Upper lobe of left lung (tissue), 4 donors: ENCODE results near the gene TNS3.

Source experiments
- CTCF ChIP-seq, 6 experiments: fragments of 450-650 bp in 4 of 6; fragments of 200-600 bp in 2 of 6; sonication (generic) in 2 of 6; IDR thresholded peaks; one replicate each; pipeline ENCODE4 v1.5.1; 2016 to 2019; ENCODE audit warnings: antibody characterized with exemption in 6 of 6
- EP300 ChIP-seq, 4 donors: sonication (generic); formaldehyde crosslinking; IDR thresholded peaks; one replicate each; pipeline ENCODE4 v1.5.1; 2017; ENCODE audit warnings: antibody characterized with exemption in 4 of 4, control low read depth in 2 of 4
- POLR2A ChIP-seq, 4 donors: fragments of 450-650 bp; IDR thresholded peaks; one replicate each; pipeline ENCODE4 v1.5.1; 2016 to 2017; ENCODE audit warnings: antibody characterized with exemption in 4 of 4, mild to moderate bottlenecking in 2 of 4
- POLR2AphosphoS5 ChIP-seq, 2 donors: sonication (generic); formaldehyde crosslinking; IDR thresholded peaks; one replicate each; pipeline ENCODE4 v1.5.1; 2017; ENCODE audit warnings: antibody characterized with exemption in 2 of 2

GRCh38 chr7:47483604-47484273 is 98.2 kb downstream of the TNS3 start:
- TF ChIP-seq CTCF (IDR thresholded peaks at IDR 0.05) (no peak), POLR2A (IDR thresholded peaks at IDR 0.05) (no peak), EP300 (IDR thresholded peaks at IDR 0.05) (no peak), POLR2AphosphoS5 (IDR thresholded peaks at IDR 0.05) (no peak)
